Measurements from ENCODE around the gene CKS2.

DNA sequence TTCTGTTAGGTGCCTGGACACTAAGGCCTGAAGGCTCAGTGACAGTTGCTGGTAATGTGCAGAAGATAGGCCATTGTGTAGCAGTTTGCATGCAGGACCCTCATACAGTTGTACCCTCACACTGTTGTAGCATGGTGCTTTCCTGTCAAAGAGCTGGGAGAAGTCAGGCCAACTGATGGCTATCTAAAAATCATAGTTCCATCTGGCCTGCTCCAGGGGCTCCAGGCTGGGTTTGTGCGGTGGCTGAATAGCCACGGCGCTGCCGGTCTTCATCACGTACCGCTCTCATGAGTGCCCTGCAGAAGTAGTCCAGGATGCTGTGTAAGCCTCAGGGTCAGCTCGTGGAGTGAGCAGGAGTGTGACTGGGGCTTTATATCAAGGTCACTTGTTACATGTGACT is 19.5 kb downstream of the CKS2 start:
- TF ChIP-seq CTCF (IDR thresholded peaks at IDR 0.05; ENCODE audit: insufficient read depth, low read length, poor library complexity, severe bottlenecking) (no peak), EZH2phosphoT487 (conservative IDR thresholded peaks at IDR 0.05; ENCODE audit: low read length) (no peak)

Data from SU-DHL-6 (cell line).